HEK293 (cell line): Measurements from ENCODE around the gene ARPP19.

ENCODE experiments used
- CTCF ChIA-PET: fragments of 350-600 bp; formaldehyde crosslinking; extraction: SDS; loops from one replicate; lab custom pipeline; 2021; ENCODE audit warnings: antibody characterized with exemption; lab: Yijun Ruan, JAX
- POLR2A ChIA-PET: fragments of 300-600 bp; formaldehyde crosslinking; extraction: SDS; loops from one replicate; lab custom pipeline; 2020; ENCODE audit warnings: antibody characterized with exemption, inconsistent platforms; lab: Yijun Ruan, JAX
- H3K27ac ChIP-seq: fragments of 200-500 bp; sonication (Bioruptor generic); 2 replicates; pipeline ENCODE4 v1.5.1; 2014; ENCODE audit warnings: low read depth, low read length, control low read depth, inconsistent platforms; ENCODE audit errors: extremely low read depth
- H3K36me3 ChIP-seq, 2 experiments: fragments of 200-500 bp in 1 of 2; sonication (Bioruptor generic) in 1 of 2; 1 replicate in 1 of 2; 2 replicates in 1 of 2; pipeline ENCODE4 v1.5.1; 2014 to 2017; ENCODE audit warnings: inconsistent platforms in 2 of 2, low read length in 2 of 2; ENCODE audit not compliant: control insufficient read depth in 2 of 2, insufficient read depth in 1 of 2
- H3K4me1 ChIP-seq: fragments of 200-500 bp; sonication (Bioruptor generic); 2 replicates; pipeline ENCODE4 v1.5.1; 2014; ENCODE audit warnings: mild to moderate bottlenecking, low read length, inconsistent platforms; ENCODE audit not compliant: control insufficient read depth, insufficient read depth
- H3K4me3 ChIP-seq: 2 replicates; pipeline ENCODE4 v1.5.1; 2011; ENCODE audit warnings: low read depth, mild to moderate bottlenecking, control low read depth, low read length, moderate library complexity
- H3K9me3 ChIP-seq: fragments of 200-500 bp; sonication (Bioruptor generic); 2 replicates; pipeline ENCODE4 v1.5.1; 2014; ENCODE audit warnings: low read depth, low read length, inconsistent platforms; ENCODE audit not compliant: control insufficient read depth, insufficient read depth
- EGR2 ChIP-seq: fragments of 450-650 bp; formaldehyde crosslinking; IDR thresholded peaks from 2 replicates; pipeline ENCODE4 v1.5.1; 2016; ENCODE audit warnings: low read depth, missing biosample characterization, missing genetic modification characterization
- HOXA7 ChIP-seq: sonication (generic); formaldehyde crosslinking; IDR thresholded peaks from 2 replicates; pipeline ENCODE4 v1.8.1; 2022; ENCODE audit warnings: missing genetic modification reagents, borderline replicate concordance
- HOXC10 ChIP-seq: sonication (generic); formaldehyde crosslinking; IDR thresholded peaks from 2 replicates; pipeline ENCODE4 v1.8.1; 2023; ENCODE audit warnings: mild to moderate bottlenecking, missing genetic modification reagents
- KLF8 ChIP-seq: fragments of 450-650 bp; formaldehyde crosslinking; IDR thresholded peaks from 2 replicates; pipeline ENCODE4 v1.5.1; 2016; ENCODE audit warnings: missing biosample characterization, missing genetic modification characterization
- OVOL3 ChIP-seq: fragments of 450-650 bp; formaldehyde crosslinking; IDR thresholded peaks from 2 replicates; pipeline ENCODE4 v1.5.1; 2016; ENCODE audit warnings: missing biosample characterization, missing genetic modification characterization
- PBX3 ChIP-seq: sonication (generic); formaldehyde crosslinking; IDR thresholded peaks from 2 replicates; pipeline ENCODE4 v1.8.1; 2022; ENCODE audit warnings: mild to moderate bottlenecking, moderate library complexity, missing genetic modification reagents
- SETDB1 ChIP-seq: IDR thresholded peaks from one replicate; pipeline ENCODE4 v1.6.1; 2017; ENCODE audit warnings: mild to moderate bottlenecking, low read length, moderate library complexity, mixed read lengths; ENCODE audit not compliant: insufficient read length
- SP7 ChIP-seq: fragments of 450-650 bp; formaldehyde crosslinking; IDR thresholded peaks from 2 replicates; pipeline ENCODE4 v1.5.1; 2016; ENCODE audit warnings: missing biosample characterization, missing genetic modification characterization
- ZBTB11 ChIP-seq: fragments of 450-650 bp; formaldehyde crosslinking; conservative IDR thresholded peaks from 2 replicates; pipeline ENCODE4 v1.5.1; 2016; ENCODE audit warnings: low read depth, missing biosample characterization, missing genetic modification characterization
- ZBTB48 ChIP-seq: fragments of 450-650 bp; formaldehyde crosslinking; IDR thresholded peaks from 2 replicates; pipeline ENCODE4 v1.5.1; 2016; ENCODE audit warnings: missing biosample characterization, missing genetic modification characterization
- ZFHX2 ChIP-seq: fragments of 450-650 bp; formaldehyde crosslinking; conservative IDR thresholded peaks from 2 replicates; pipeline ENCODE4 v1.5.1; 2016; ENCODE audit warnings: missing biosample characterization, missing genetic modification characterization
- ZNF138 ChIP-seq: fragments of 450-650 bp; formaldehyde crosslinking; IDR thresholded peaks from 2 replicates; pipeline ENCODE4 v1.5.1; 2016; ENCODE audit warnings: missing biosample characterization, missing genetic modification characterization, borderline replicate concordance
- ZNF324 ChIP-seq: fragments of 450-650 bp; formaldehyde crosslinking; IDR thresholded peaks from 2 replicates; pipeline ENCODE4 v1.5.1; 2016; ENCODE audit warnings: missing biosample characterization, missing genetic modification characterization
- ZNF362 ChIP-seq: fragments of 450-650 bp; formaldehyde crosslinking; IDR thresholded peaks from 2 replicates; pipeline ENCODE4 v1.5.1; 2016; ENCODE audit warnings: missing biosample characterization, missing genetic modification characterization
- ZNF391 ChIP-seq: fragments of 450-650 bp; formaldehyde crosslinking; IDR thresholded peaks from 2 replicates; pipeline ENCODE4 v1.5.1; 2016; ENCODE audit warnings: low read depth, missing biosample characterization, missing genetic modification characterization, borderline replicate concordance
- ZNF423 ChIP-seq: fragments of 450-650 bp; formaldehyde crosslinking; IDR thresholded peaks from 2 replicates; pipeline ENCODE4 v1.5.1; 2016; ENCODE audit warnings: missing biosample characterization, missing genetic modification characterization
- ZNF449 ChIP-seq: fragments of 450-650 bp; formaldehyde crosslinking; IDR thresholded peaks from 2 replicates; pipeline ENCODE4 v1.5.1; 2017; ENCODE audit warnings: missing biosample characterization, mild to moderate bottlenecking, missing genetic modification characterization, moderate library complexity
- ZNF514 ChIP-seq: fragments of 450-650 bp; formaldehyde crosslinking; IDR thresholded peaks from 2 replicates; pipeline ENCODE4 v1.5.1; 2016; ENCODE audit warnings: missing biosample characterization, missing genetic modification characterization
- ZNF558 ChIP-seq: fragments of 450-650 bp; formaldehyde crosslinking; IDR thresholded peaks from 2 replicates; pipeline ENCODE4 v1.5.1; 2016; ENCODE audit warnings: missing biosample characterization, missing genetic modification characterization
- ZNF600 ChIP-seq: fragments of 450-650 bp; formaldehyde crosslinking; IDR thresholded peaks from 2 replicates; pipeline ENCODE4 v1.5.1; 2016; ENCODE audit warnings: missing biosample characterization, missing genetic modification characterization
- ZNF621 ChIP-seq: fragments of 450-650 bp; formaldehyde crosslinking; IDR thresholded peaks from 2 replicates; pipeline ENCODE4 v1.5.1; 2017; ENCODE audit warnings: missing biosample characterization, missing genetic modification characterization
- ZNF624 ChIP-seq: fragments of 450-650 bp; formaldehyde crosslinking; IDR thresholded peaks from 2 replicates; pipeline ENCODE4 v1.5.1; 2017; ENCODE audit warnings: missing biosample characterization, missing genetic modification characterization
- ZNF654 ChIP-seq: fragments of 450-650 bp; formaldehyde crosslinking; IDR thresholded peaks from 2 replicates; pipeline ENCODE4 v1.5.1; 2016; ENCODE audit warnings: low read depth, missing biosample characterization, missing genetic modification characterization
- ZSCAN5A ChIP-seq: fragments of 450-650 bp; formaldehyde crosslinking; IDR thresholded peaks from 2 replicates; pipeline ENCODE4 v1.5.1; 2016; ENCODE audit warnings: missing biosample characterization, missing genetic modification characterization

Gene ARPP19

GRCh38 chr15:52559575-52559974 lies 9.3 kb downstream of the ARPP19 start:
- no peak overlapping the region for H3K27ac ChIP-seq
- peaks cover 3 to 17% of the 10 kb centered on the region in 2 experiments; a peak in 1 of 3 replicates for H3K36me3 ChIP-seq
- no peaks in the 10 kb centered on the region for H3K9me3 ChIP-seq
- ChIA-PET POLR2A (no interaction called here), CTCF (interaction anchor here (0.7 kb wide), 1 partner anchor 176 kb away, joined by 3 read pairs; no protein-coding TSS in a partner anchor)
- H3K4me3 ChIP-seq, result no peak overlapping the region
- TF ChIP-seq ZFHX2 (tag by site-specific recombination), result peak; percentile 54
- TF ChIP-seq EGR2 (tag by site-specific recombination), result peak; percentile 37; the same call in 1 of the 2 replicates
- no peak for TF ChIP-seq ZNF514 (tag by site-specific recombination)
- peak; percentile 52 for TF ChIP-seq SP7 (tag by site-specific recombination)
- no peak for TF ChIP-seq ZNF324 (tag by site-specific recombination)
- peaks cover 19% of the 10 kb centered on the region for H3K4me1 ChIP-seq

GRCh38 chr15:52559022-52559421 lies 9.8 kb downstream of the ARPP19 start:
- Histone ChIP-seq H3K36me3 (peaks cover 3 to 23% of the 10 kb centered on the region in 2 experiments; a peak in 1 of 3 replicates), H3K4me1 (peaks cover 16% of the 10 kb centered on the region), H3K4me3 (no peak overlapping the region), H3K27ac (no peak overlapping the region), H3K9me3 (no peaks in the 10 kb centered on the region)
- CTCF ChIA-PET, result no interaction called here
- no peak for TF ChIP-seq ZNF423 (tag by site-specific recombination)
- TF ChIP-seq SETDB1, result peak; percentile 73
- POLR2A ChIA-PET, result no interaction called here

GRCh38 chr15:52558196-52558595 lies 10.6 kb downstream of the ARPP19 start:
- POLR2A ChIA-PET, result no interaction called here
- no peak for TF ChIP-seq OVOL3 (tag by site-specific recombination)
- TF ChIP-seq ZNF449 (tag by site-specific recombination), result no peak
- TF ChIP-seq PBX3 (CRISPR knock-in tag), result no peak
- no peak for TF ChIP-seq ZBTB48 (tag by site-specific recombination)
- no peak for TF ChIP-seq ZNF654
- peak; percentile 63; the same call in 1 of the 2 replicates for TF ChIP-seq ZNF362 (tag by site-specific recombination)
- peak; percentile 25; the same call in 1 of the 2 replicates for TF ChIP-seq ZNF558
- TF ChIP-seq ZNF391 (tag by site-specific recombination), result no peak
- TF ChIP-seq HOXC10 (CRISPR knock-in tag), result no peak
- no peak for TF ChIP-seq KLF8 (tag by site-specific recombination)
- no peak for TF ChIP-seq ZNF138 (tag by site-specific recombination)
- TF ChIP-seq HOXA7 (CRISPR knock-in tag), result no peak
- no peak for TF ChIP-seq ZBTB11 (tag by site-specific recombination)
- TF ChIP-seq ZSCAN5A (tag by site-specific recombination), result no peak
- no peak for TF ChIP-seq ZNF624
- peak; percentile 86 for TF ChIP-seq ZNF600 (tag by site-specific recombination)
- no peak for TF ChIP-seq ZNF621 (tag by site-specific recombination)

More at GRCh38 chr15:52558196-52558595, 10.6 kb downstream of the ARPP19 start:
- Histone ChIP-seq H3K9me3 (no peaks in the 10 kb centered on the region), H3K4me1 (peaks cover 10% of the 10 kb centered on the region), H3K36me3 (peaks cover 3 to 31% of the 10 kb centered on the region in 2 experiments; a peak in 1 of 3 replicates), H3K4me3 (no peak overlapping the region), H3K27ac (no peak overlapping the region; the same call in 1 of the 2 replicates)
- CTCF ChIA-PET, result no interaction called here
